ENCODE results near the gene DNAJB4. TPM values are rescaled to one million over a fixed set of nuclear protein-coding genes. Genes with fewer than 3 reads are reported as not detected.
"Not testable (repeated sequence)": the region's sequence is repeated elsewhere in the genome, so short reads cannot be mapped to it uniquely, and the experiment has no call there.

Gene DNAJB4
- total and polyA plus RNA-seq, 9 donors, result 54.8 to 89.5 (median 70.0) TPM

DNA sequence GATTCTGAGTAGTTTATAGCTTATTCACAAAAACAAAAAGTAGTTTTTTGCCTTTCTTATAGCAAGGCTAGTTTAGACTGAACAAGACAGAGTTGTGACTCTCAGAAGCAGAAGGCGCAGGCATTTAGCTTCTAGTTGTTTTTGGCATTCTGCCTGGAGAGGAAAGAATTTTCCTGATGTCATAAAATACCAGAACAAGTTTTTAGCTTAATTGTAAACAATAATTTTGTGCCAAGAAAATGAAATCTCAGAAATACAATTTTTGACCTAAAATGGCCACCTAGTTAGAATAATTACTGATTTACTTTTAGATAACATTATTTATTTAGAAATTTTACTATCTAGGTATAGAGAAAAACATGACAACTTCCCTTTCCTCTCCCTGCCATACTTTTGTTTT lies 1.0 kb downstream of the DNAJB4 start:
- peak; percentile 97 for DNase-seq

DNA sequence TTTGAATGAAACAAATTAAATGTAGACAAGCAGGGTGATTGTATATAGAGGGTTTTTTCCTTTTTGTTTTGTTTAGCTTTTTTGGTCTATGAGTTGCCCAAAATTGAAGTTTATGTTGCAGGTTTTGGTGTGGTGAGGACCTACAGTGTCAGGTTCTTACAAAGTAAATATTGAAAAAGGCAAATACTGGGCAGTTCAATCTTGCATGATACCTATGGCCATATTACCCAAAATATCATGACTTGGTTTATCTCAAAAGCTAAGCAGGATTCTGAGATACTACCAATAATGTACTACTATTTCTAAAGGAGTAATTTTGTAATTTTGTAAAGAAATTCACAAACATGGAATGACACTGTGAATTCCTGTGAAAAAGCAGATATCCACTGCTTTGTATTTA lies 1.8 kb downstream of the DNAJB4 start:
- Histone ChIP-seq H3K27me3 (ENCODE audit: control insufficient read depth, insufficient read depth, low read length) (no peaks in the 10 kb centered on the region), H3K4me1 (ENCODE audit: control insufficient read depth, insufficient read depth, low read length) (peaks cover 8% of the 10 kb centered on the region), H3K9me3 (replicated peaks; ENCODE audit: control insufficient read depth, low read depth, low read length) (no peaks in the 10 kb centered on the region), H3K4me3 (ENCODE audit: low read length) (peak overlapping the region; percentile 74), H3K36me3 (ENCODE audit: control insufficient read depth, insufficient read depth, low read length) (no peaks in the 10 kb centered on the region), H3K27ac (ENCODE audit: low read length) (peak overlapping the region; percentile 98)
- no peak for DNase-seq

More for the DNA sequence above, 1.0 kb downstream of the DNAJB4 start:
- Histone ChIP-seq H3K4me3 (ENCODE audit: low read length) (peak overlapping the region; percentile 74), H3K27me3 (ENCODE audit: control insufficient read depth, insufficient read depth, low read length) (no peaks in the 10 kb centered on the region), H3K9me3 (replicated peaks; ENCODE audit: control insufficient read depth, low read depth, low read length) (no peaks in the 10 kb centered on the region), H3K27ac (ENCODE audit: low read length) (peak overlapping the region; percentile 98), H3K4me1 (ENCODE audit: control insufficient read depth, insufficient read depth, low read length) (peaks cover 8% of the 10 kb centered on the region), H3K36me3 (ENCODE audit: control insufficient read depth, insufficient read depth, low read length) (no peaks in the 10 kb centered on the region)
- no CpG with 5 or more reads among the region's 1 CpG for WGBS (ENCODE audit: insufficient coverage)

DNA sequence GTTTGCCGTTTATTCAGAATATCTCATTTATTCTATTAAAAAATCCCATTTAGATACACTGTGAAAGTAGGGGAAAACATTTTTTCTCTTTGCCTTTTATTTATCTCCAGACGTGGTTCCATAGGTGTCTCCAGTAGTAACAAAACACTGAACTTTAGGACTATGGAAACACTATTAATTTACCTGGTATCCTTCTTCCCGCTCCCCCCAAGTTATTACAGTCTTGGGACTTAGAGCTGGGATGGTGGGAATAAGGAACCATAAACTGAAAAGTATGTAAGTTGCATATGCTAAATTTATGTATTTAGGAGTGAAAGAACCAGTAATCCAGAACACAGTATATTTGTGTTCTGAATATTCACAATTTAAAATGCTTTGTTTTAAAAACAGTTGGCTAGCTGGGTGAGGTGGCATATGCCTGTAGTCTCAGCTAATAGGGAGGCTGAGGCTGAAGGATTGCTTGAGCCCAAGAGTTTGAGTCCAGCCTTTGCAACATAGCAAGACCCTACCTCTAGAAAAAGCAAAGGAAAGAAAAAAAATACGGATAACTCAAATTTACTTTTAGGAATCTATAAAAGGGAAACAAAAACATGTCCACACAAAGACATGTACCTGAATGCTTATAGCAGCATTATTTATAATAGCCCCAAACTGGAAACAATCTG lies 3.1 kb downstream of the DNAJB4 start:
- Histone ChIP-seq H3K9me3 (replicated peaks; ENCODE audit: control insufficient read depth, low read depth, low read length) (no peaks in the 10 kb centered on the region), H3K27ac (ENCODE audit: low read length) (no peak overlapping the region), H3K27me3 (ENCODE audit: control insufficient read depth, insufficient read depth, low read length) (no peaks in the 10 kb centered on the region), H3K4me1 (ENCODE audit: control insufficient read depth, insufficient read depth, low read length) (peaks cover 8% of the 10 kb centered on the region), H3K4me3 (ENCODE audit: low read length) (peak overlapping the region; percentile 12), H3K36me3 (ENCODE audit: control insufficient read depth, insufficient read depth, low read length) (no peaks in the 10 kb centered on the region)
- WGBS (ENCODE audit: insufficient coverage), result no CpG with 5 or more reads among the region's 4 CpGs
- no peak for DNase-seq

DNA sequence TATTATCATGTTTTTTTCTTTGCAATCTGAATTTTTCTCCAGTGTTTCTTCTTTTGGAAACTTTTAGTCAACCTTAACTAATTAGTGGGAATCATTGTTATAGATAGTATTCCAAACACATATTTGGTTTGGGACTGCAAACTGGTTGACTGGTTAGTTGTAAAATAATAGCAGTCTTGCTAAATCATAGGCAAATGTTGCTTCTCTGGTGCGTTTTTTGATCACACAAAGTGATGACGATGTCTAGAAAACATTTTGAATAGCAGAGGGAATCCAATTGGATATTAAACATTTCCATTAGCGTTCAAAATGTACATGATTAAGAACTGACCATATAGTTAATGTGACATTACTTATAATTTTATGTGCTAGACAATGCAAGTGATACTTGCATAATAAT lies 4.5 kb downstream of the DNAJB4 start:
- Histone ChIP-seq H3K4me3 (ENCODE audit: low read length) (no peak overlapping the region), H3K27ac (ENCODE audit: low read length) (no peak overlapping the region), H3K4me1 (ENCODE audit: control insufficient read depth, insufficient read depth, low read length) (peaks cover 8% of the 10 kb centered on the region), H3K9me3 (replicated peaks; ENCODE audit: control insufficient read depth, low read depth, low read length) (no peaks in the 10 kb centered on the region), H3K27me3 (ENCODE audit: control insufficient read depth, insufficient read depth, low read length) (no peaks in the 10 kb centered on the region), H3K36me3 (ENCODE audit: control insufficient read depth, insufficient read depth, low read length) (peaks cover 5% of the 10 kb centered on the region)
- WGBS (ENCODE audit: insufficient coverage), result no CpG with 5 or more reads among the region's 3 CpGs
- no peak for DNase-seq

DNA sequence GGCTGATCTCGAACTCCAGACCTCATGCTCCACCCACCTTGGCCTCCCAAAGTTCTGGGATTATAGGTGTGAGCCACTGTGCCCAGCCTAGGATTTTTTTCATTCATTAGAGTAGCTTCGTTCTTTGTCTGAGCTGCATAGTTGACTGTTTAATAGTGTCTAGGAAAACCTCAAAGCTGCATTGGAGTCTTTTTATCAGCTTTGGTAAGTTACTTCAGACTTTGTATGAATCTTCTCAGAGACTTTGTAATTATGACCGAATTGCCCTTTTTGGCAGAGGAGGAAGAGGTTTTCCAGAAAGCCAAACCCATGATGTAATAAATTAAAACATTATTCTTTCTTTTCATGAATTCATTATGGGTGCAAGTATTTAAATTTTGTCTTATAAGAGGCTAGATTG lies 5.1 kb downstream of the DNAJB4 start:
- Histone ChIP-seq H3K9me3 (replicated peaks; ENCODE audit: control insufficient read depth, low read depth, low read length) (no peaks in the 10 kb centered on the region), H3K4me1 (ENCODE audit: control insufficient read depth, insufficient read depth, low read length) (peaks cover 8% of the 10 kb centered on the region), H3K36me3 (ENCODE audit: control insufficient read depth, insufficient read depth, low read length) (peaks cover 11% of the 10 kb centered on the region), H3K27ac (ENCODE audit: low read length) (no peak overlapping the region), H3K27me3 (ENCODE audit: control insufficient read depth, insufficient read depth, low read length) (no peaks in the 10 kb centered on the region), H3K4me3 (ENCODE audit: low read length) (no peak overlapping the region)
- DNase-seq, result no peak
- no CpG with 5 or more reads among the region's 3 CpGs for WGBS (ENCODE audit: insufficient coverage)

DNA sequence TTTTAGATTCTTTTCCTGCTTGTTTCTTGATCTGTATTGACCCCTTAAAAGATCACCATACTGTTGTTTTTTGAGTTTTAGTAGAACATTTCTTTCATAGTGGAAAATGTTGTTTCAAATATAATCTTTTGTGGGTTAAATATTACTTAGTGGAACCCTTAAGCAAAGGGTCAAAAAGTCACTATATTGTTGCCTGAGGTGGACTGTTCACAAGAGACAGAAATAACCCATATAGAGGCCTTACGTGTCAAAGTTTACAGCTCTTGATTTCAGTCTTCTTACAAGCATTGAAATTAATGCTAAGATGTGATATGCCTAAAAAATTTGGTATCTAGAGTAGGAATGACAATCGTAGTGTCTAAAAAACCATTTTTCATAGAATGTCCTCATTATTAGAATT lies 6.3 kb downstream of the DNAJB4 start:
- WGBS (ENCODE audit: insufficient coverage), result no CpG with 5 or more reads among the region's 2 CpGs
- Histone ChIP-seq H3K4me1 (ENCODE audit: control insufficient read depth, insufficient read depth, low read length) (peaks cover 8% of the 10 kb centered on the region), H3K27ac (ENCODE audit: low read length) (no peak overlapping the region), H3K4me3 (ENCODE audit: low read length) (no peak overlapping the region), H3K36me3 (ENCODE audit: control insufficient read depth, insufficient read depth, low read length) (peaks cover 13% of the 10 kb centered on the region), H3K27me3 (ENCODE audit: control insufficient read depth, insufficient read depth, low read length) (no peaks in the 10 kb centered on the region), H3K9me3 (replicated peaks; ENCODE audit: control insufficient read depth, low read depth, low read length) (no peaks in the 10 kb centered on the region)
- DNase-seq, result no peak

DNA sequence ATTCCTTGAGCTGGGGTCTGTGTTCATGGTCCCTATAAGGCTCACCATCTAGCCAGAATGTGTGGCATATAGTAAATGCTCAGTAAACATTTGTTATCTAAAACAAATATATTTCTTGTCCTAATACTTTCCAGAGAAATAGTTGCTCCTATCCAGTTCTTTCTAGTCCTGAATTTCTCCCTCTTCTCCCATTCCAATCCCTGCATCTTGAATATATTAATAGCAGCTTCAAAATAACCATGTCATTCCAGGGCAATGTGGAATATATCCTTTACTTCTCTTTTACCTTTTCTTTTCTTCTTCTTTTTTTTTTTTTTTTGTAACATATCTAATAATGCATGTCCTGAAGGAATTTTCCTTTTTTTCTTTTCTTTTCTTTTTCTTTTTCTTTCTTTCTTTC lies 10.4 kb downstream of the DNAJB4 start:
- DNase-seq, result no peak
- Histone ChIP-seq H3K4me3 (ENCODE audit: low read length) (no peak overlapping the region), H3K9me3 (replicated peaks; ENCODE audit: control insufficient read depth, low read depth, low read length) (no peaks in the 10 kb centered on the region), H3K27me3 (ENCODE audit: control insufficient read depth, insufficient read depth, low read length) (no peaks in the 10 kb centered on the region), H3K27ac (ENCODE audit: low read length) (no peak overlapping the region), H3K4me1 (ENCODE audit: control insufficient read depth, insufficient read depth, low read length) (no peaks in the 10 kb centered on the region), H3K36me3 (ENCODE audit: control insufficient read depth, insufficient read depth, low read length) (peaks cover 18% of the 10 kb centered on the region)

DNA sequence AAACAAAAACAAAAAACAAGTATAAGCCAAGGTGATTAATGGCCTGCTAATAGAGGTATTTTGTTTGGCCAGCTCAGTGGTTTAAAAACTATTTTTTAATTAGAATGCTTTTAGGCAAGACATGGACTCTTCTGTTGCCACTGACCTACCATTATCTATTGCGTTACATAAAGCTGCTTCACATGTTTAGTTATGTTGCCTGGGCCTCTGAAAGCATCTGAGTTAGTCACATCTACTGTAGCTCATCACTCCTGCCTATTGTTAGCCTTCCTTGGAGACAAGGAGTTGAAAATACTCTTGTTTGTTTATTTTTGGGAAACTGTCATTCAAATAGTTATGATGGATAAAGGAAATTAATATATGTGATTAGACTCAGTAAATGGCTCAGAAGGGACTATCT lies 14.3 kb downstream of the DNAJB4 start:
- Histone ChIP-seq H3K27me3 (ENCODE audit: control insufficient read depth, insufficient read depth, low read length) (no peaks in the 10 kb centered on the region), H3K4me3 (ENCODE audit: low read length) (no peak overlapping the region), H3K9me3 (replicated peaks; ENCODE audit: control insufficient read depth, low read depth, low read length) (no peaks in the 10 kb centered on the region), H3K36me3 (ENCODE audit: control insufficient read depth, insufficient read depth, low read length) (peaks cover 14% of the 10 kb centered on the region), H3K4me1 (ENCODE audit: control insufficient read depth, insufficient read depth, low read length) (no peaks in the 10 kb centered on the region), H3K27ac (ENCODE audit: low read length) (no peak overlapping the region)
- no peak for DNase-seq
- WGBS (ENCODE audit: insufficient coverage), result no CpG with 5 or more reads among the region's 1 CpG

DNA sequence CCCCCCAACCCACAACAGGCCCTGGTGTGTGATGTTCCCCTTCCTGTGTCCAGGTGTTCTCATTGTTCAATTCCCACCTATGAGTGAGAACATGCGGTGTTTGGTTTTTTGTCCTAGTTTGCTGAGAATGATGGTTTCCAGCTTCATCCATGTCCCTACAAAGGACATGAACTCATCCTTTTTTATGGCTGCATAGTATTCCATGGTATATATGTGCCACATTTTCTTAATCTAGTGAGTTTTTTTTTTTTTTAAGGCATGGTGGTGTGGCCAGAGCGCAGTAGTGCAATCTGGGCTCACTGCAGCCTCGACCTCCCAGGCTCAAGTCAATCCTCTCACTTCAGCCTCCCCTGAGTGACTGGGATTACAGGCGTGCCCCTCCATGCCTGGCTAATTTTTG lies 16.4 kb downstream of the DNAJB4 start:
- H3K36me3 ChIP-seq (ENCODE audit: control insufficient read depth, insufficient read depth, low read length); H3K27me3 ChIP-seq (ENCODE audit: control insufficient read depth, insufficient read depth, low read length); DNase-seq; H3K4me1 ChIP-seq (ENCODE audit: control insufficient read depth, insufficient read depth, low read length); H3K27ac ChIP-seq (ENCODE audit: low read length); H3K9me3 ChIP-seq (replicated peaks; ENCODE audit: control insufficient read depth, low read depth, low read length); H3K4me3 ChIP-seq (ENCODE audit: low read length): not testable (repeated sequence)
- WGBS (ENCODE audit: insufficient coverage), result no CpG with 5 or more reads among the region's 4 CpGs

DNA sequence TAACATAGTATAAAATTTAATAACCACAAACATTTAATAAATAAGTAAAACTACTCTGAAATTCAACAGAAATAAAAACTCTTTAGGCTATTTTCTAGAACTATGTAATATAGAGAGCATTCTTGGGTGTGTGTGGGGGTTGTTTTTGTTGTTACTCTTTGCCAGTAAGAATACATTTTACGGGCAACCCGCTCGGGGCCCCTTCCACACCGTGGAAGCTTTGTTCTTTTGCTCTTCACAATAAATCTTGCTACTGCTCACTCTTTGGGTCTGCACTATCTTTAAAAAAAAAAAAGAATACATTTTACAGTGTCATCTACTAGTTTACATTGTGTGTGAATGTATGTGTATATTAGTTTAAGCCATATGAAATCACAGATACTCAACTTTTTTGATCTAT lies 25.1 kb downstream of the DNAJB4 start:
- H3K4me3 ChIP-seq (ENCODE audit: low read length), result no peak overlapping the region
- WGBS (ENCODE audit: insufficient coverage), result no CpG with 5 or more reads among the region's 4 CpGs
- no peaks in the 10 kb centered on the region for H3K9me3 ChIP-seq (replicated peaks; ENCODE audit: control insufficient read depth, low read depth, low read length)
- no peak for DNase-seq
- H3K27ac ChIP-seq (ENCODE audit: low read length), result no peak overlapping the region
- H3K36me3 ChIP-seq (ENCODE audit: control insufficient read depth, insufficient read depth, low read length), result no peaks in the 10 kb centered on the region
- no peaks in the 10 kb centered on the region for H3K27me3 ChIP-seq (ENCODE audit: control insufficient read depth, insufficient read depth, low read length)
- H3K4me1 ChIP-seq (ENCODE audit: control insufficient read depth, insufficient read depth, low read length), result no peaks in the 10 kb centered on the region

All from muscle of leg (tissue), 11 donors.